HepG2 (cell line): Measurements from ENCODE around the gene TEX35. TPM values are rescaled to one million over a fixed set of nuclear protein-coding genes. Genes with fewer than 3 reads are reported as not detected.
A peak's percentile ranks its signal among the peaks of the same experiment; 100 is the strongest.

Source experiments
- ATAC-seq: fragments of 200-7000 bp; cut with Tn5 transposase; 3 replicates; pipeline ENCODE4 v1.9.1; 2020; ENCODE audit warnings: mild to moderate bottlenecking, moderate library complexity
- BruUV-seq: library from RNA; stranded (reverse); fragments of 400-500 nt; replicated peaks from 2 replicates; lab custom pipeline; 2021; lab: Mats Ljungman, UMichigan
- CTCF ChIA-PET: fragments of 300-600 bp; formaldehyde crosslinking; extraction: SDS; loops from one replicate; lab custom pipeline; 2021; ENCODE audit warnings: low total read pairs, inconsistent platforms, low intra/inter-chr PET ratio; lab: Yijun Ruan, JAX
- POLR2A ChIA-PET: fragments of 350-600 bp; sonication (Branson Sonifier 250); formaldehyde crosslinking; loops from one replicate; lab custom pipeline; 2020; ENCODE audit warnings: antibody characterized with exemption, inconsistent platforms; lab: Yijun Ruan, JAX
- DNase-seq: peaks from one replicate; pipeline ENCODE4 v3.0.0-alpha.2; 2015; ENCODE audit warnings: low spot score
- FAIRE-seq: peaks from 3 replicates; lab custom pipeline; 2011; peaks lifted over from hg19 to GRCh38; lab: Jason Lieb, UNC
- H2AFZ ChIP-seq: one replicate; pipeline ENCODE4 v1.6.1; 2011; ENCODE audit warnings: low read length, inconsistent platforms
- H3K27ac ChIP-seq: fragments of 300-600 bp; 3 replicates; pipeline ENCODE4 v1.8.0; 2011; ENCODE audit warnings: mixed run types, mild to moderate bottlenecking, mixed read lengths, low read length, inconsistent platforms; ENCODE audit not compliant: insufficient read depth; ENCODE audit errors: extremely low read length
- H3K27me3 ChIP-seq, 2 experiments: fragments of 200-600 bp in 1 of 2; 2 replicates in 1 of 2; 3 replicates in 1 of 2; pipeline versions ENCODE4 v1.6.0 to v1.8.0; 2011; ENCODE audit warnings: low read length in 2 of 2, mild to moderate bottlenecking in 2 of 2, moderate library complexity in 2 of 2, inconsistent platforms in 1 of 2; ENCODE audit not compliant: insufficient read depth in 2 of 2, control insufficient read depth in 1 of 2
- H3K36me3 ChIP-seq, 2 experiments: fragments of 200-600 bp in 1 of 2; replicated peaks in 1 of 2; 2 replicates in 1 of 2; 3 replicates in 1 of 2; pipeline versions ENCODE4 v1.5.1 to v1.8.0; 2011; ENCODE audit warnings: low read length in 2 of 2, inconsistent platforms in 1 of 2; ENCODE audit not compliant: insufficient read depth in 2 of 2, control insufficient read depth in 1 of 2
- H3K4me1 ChIP-seq: 2 replicates; pipeline ENCODE4 v1.5.1; 2012; ENCODE audit warnings: low read length, inconsistent platforms; ENCODE audit not compliant: insufficient read depth
- H3K4me2 ChIP-seq: 2 replicates; pipeline ENCODE4 v1.6.0; 2011; ENCODE audit warnings: low read depth, low read length, inconsistent platforms
- H3K4me3 ChIP-seq, 3 experiments: fragments of 200-600 bp in 1 of 3; sonication (generic), shearing (Covaris generic) in 1 of 3; replicated peaks in 1 of 3; 2 replicates each; pipeline ENCODE4 v1.5.1; 2011 to 2016; ENCODE audit warnings: low read length in 3 of 3, inconsistent platforms in 2 of 3, low read depth in 2 of 3, mild to moderate bottlenecking in 2 of 3, control low read depth in 1 of 3, mixed read lengths in 1 of 3; ENCODE audit not compliant: insufficient read depth in 1 of 3
- H3K79me2 ChIP-seq: one replicate; pipeline ENCODE4 v1.6.1; 2011; ENCODE audit warnings: low read length, inconsistent platforms; ENCODE audit not compliant: insufficient read depth
- H3K9ac ChIP-seq: 2 replicates; pipeline ENCODE4 v1.6.0; 2011; ENCODE audit warnings: mild to moderate bottlenecking, low read depth, low read length, inconsistent platforms; ENCODE audit not compliant: insufficient read depth
- H3K9me3 ChIP-seq: 2 replicates; pipeline ENCODE4 v1.5.1; 2012; ENCODE audit warnings: mild to moderate bottlenecking, low read length
- H4K20me1 ChIP-seq: 2 replicates; pipeline ENCODE4 v1.6.0; 2011; ENCODE audit warnings: inconsistent platforms, mild to moderate bottlenecking, low read length, moderate library complexity; ENCODE audit not compliant: insufficient read depth
- CAMTA2 ChIP-seq: sonication (generic); formaldehyde crosslinking; IDR thresholded peaks from 2 replicates; pipeline ENCODE4 v1.4.0; 2020; ENCODE audit warnings: mild to moderate bottlenecking, missing genetic modification reagents, borderline replicate concordance
- CREM ChIP-seq, 2 experiments: sonication (generic) in 1 of 2; formaldehyde crosslinking in 1 of 2; IDR thresholded peaks; 2 replicates each; pipeline versions ENCODE4 v1.4.0 to v1.6.1; 2016 to 2020; ENCODE audit warnings: antibody characterized with exemption in 1 of 2, mild to moderate bottlenecking in 1 of 2, missing genetic modification reagents in 1 of 2
- DR1 ChIP-seq: sonication (generic); formaldehyde crosslinking; IDR thresholded peaks from 2 replicates; pipeline ENCODE4 v1.8.0; 2021; ENCODE audit warnings: mild to moderate bottlenecking, missing genetic modification reagents, inconsistent platforms
- FOSL1 ChIP-seq: sonication (generic); formaldehyde crosslinking; IDR thresholded peaks from 2 replicates; pipeline ENCODE4 v1.9.0; 2021; ENCODE audit warnings: missing genetic modification reagents, borderline replicate concordance
- ISL2 ChIP-seq: sonication (generic); formaldehyde crosslinking; IDR thresholded peaks from 2 replicates; pipeline ENCODE4 v1.5.0; 2020; ENCODE audit warnings: missing genetic modification reagents
- JUN ChIP-seq: sonication (generic); formaldehyde crosslinking; IDR thresholded peaks from 2 replicates; pipeline ENCODE4 v1.4.0; 2020; ENCODE audit warnings: mild to moderate bottlenecking, missing genetic modification reagents
- MATR3 ChIP-seq: sonication (generic); formaldehyde crosslinking; IDR thresholded peaks from 2 replicates; pipeline ENCODE4 v1.4.0; 2020; ENCODE audit warnings: missing genetic modification reagents
- ZNF264 ChIP-seq: sonication (generic); formaldehyde crosslinking; IDR thresholded peaks from 2 replicates; pipeline ENCODE4 v1.4.0; 2020; ENCODE audit warnings: missing genetic modification reagents
- WGBS: methylation state at CpG from one replicate; pipeline ENCODE4 v1.1.6; 2017; ENCODE audit warnings: low lambda C conversion rate; 5-methylcytosine and 5-hydroxymethylcytosine counted together
- in situ Hi-C: cut with HindIII; loops from 2 replicates; pipeline ENCODE4 v1.10.0; 2017; ENCODE audit warnings: low pct_unique_long_range_greater_than_20kb; ENCODE audit not compliant: extremely low pct_ligation_motif_present
- intact Hi-C: fragments of 100-400 bp; cut with micrococcal nuclease; formaldehyde crosslinking; loops from one replicate; pipeline ENCODE4 v1.10.0; 2022; ENCODE audit not compliant: unreplicated experiment
- polyA plus RNA-seq, 8 experiments: library from polyadenylated mRNA; depleted of rRNA in 3 of 8; stranded (reverse) in 7 of 8; unstranded in 1 of 8; fragments of >200 nt; fragmentation: Illumina TruSeq in 4 of 8; extraction: Trizol in 4 of 8; gene quantifications; 2 replicates each; pipeline versions ENCODE4 v1.2.1 to v1.2.3, GENCODE V29; 2011 to 2016; ENCODE audit warnings: low read depth in 4 of 8, missing spikeins in 1 of 8, mixed read lengths in 1 of 8; ENCODE audit not compliant: insufficient read depth in 1 of 8
- total RNA-seq, 5 experiments: library from RNA; depleted of rRNA; stranded (reverse); fragments of >200 nt; fragmentation: Illumina TruSeq; extraction: Trizol; gene quantifications; 2 replicates each; pipeline ENCODE4 v1.2.3, GENCODE V29; 2016; ENCODE audit warnings: low read depth in 1 of 5
- TF ChIP-seq, protein P1 (sequence below): sonication (generic); formaldehyde crosslinking; IDR thresholded peaks from 2 replicates; pipeline ENCODE4 v1.4.0; 2020; ENCODE audit warnings: missing genetic modification reagents, borderline replicate concordance
- TF ChIP-seq, protein P2 (sequence below): sonication (generic); formaldehyde crosslinking; IDR thresholded peaks from 2 replicates; pipeline ENCODE4 v1.5.0; 2020; ENCODE audit warnings: mild to moderate bottlenecking, missing genetic modification reagents
- TF ChIP-seq, protein P3 (sequence below): sonication (generic); formaldehyde crosslinking; IDR thresholded peaks from 2 replicates; pipeline ENCODE4 v1.9.0; 2021; ENCODE audit warnings: mild to moderate bottlenecking, missing genetic modification reagents

Gene TEX35
- total and polyA plus RNA-seq, 2 of the 13 experiments (the other 11 are each of a cell fraction or from before 2014, with no cell fraction given) = not detected

DNA sequence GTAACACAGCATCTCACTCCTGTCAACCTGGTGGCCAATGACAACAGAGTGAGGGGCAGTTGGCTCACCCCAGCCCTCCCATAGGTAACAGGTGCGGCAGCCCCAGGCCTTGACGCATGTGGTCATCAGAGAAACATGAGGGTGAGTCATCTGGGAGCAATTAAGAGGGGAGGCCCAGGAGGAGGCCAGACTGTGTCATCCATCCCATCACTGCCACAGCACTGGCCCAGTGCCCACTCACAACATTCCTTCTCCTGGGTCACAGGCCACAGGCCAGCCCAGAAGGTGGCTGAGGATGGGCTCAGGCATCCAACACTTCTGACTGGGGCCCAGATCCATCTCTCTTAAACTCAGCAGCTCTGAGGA, 17.1 kb downstream of the TEX35 start (continued):
- TF ChIP-seq FOSL1 (CRISPR knock-in tag) (0 out of 2 replicates have a peak, but pooled peaks have one; percentile 15), JUN (CRISPR knock-in tag) (0 out of 2 replicates have a peak, but pooled peaks have one; percentile 65), CAMTA2 (CRISPR knock-in tag) (no peak), ZNF264 (CRISPR knock-in tag) (no peak), CREM (IDR thresholded peaks at IDR 0.05) (no peak), CREM (CRISPR knock-in tag; IDR thresholded peaks at IDR 0.05) (no peak)
- TF ChIP-seq, protein P1, sequence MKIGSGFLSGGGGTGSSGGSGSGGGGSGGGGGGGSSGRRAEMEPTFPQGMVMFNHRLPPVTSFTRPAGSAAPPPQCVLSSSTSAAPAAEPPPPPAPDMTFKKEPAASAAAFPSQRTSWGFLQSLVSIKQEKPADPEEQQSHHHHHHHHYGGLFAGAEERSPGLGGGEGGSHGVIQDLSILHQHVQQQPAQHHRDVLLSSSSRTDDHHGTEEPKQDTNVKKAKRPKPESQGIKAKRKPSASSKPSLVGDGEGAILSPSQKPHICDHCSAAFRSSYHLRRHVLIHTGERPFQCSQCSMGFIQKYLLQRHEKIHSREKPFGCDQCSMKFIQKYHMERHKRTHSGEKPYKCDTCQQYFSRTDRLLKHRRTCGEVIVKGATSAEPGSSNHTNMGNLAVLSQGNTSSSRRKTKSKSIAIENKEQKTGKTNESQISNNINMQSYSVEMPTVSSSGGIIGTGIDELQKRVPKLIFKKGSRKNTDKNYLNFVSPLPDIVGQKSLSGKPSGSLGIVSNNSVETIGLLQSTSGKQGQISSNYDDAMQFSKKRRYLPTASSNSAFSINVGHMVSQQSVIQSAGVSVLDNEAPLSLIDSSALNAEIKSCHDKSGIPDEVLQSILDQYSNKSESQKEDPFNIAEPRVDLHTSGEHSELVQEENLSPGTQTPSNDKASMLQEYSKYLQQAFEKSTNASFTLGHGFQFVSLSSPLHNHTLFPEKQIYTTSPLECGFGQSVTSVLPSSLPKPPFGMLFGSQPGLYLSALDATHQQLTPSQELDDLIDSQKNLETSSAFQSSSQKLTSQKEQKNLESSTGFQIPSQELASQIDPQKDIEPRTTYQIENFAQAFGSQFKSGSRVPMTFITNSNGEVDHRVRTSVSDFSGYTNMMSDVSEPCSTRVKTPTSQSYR = no peak
- TF ChIP-seq, protein P2, sequence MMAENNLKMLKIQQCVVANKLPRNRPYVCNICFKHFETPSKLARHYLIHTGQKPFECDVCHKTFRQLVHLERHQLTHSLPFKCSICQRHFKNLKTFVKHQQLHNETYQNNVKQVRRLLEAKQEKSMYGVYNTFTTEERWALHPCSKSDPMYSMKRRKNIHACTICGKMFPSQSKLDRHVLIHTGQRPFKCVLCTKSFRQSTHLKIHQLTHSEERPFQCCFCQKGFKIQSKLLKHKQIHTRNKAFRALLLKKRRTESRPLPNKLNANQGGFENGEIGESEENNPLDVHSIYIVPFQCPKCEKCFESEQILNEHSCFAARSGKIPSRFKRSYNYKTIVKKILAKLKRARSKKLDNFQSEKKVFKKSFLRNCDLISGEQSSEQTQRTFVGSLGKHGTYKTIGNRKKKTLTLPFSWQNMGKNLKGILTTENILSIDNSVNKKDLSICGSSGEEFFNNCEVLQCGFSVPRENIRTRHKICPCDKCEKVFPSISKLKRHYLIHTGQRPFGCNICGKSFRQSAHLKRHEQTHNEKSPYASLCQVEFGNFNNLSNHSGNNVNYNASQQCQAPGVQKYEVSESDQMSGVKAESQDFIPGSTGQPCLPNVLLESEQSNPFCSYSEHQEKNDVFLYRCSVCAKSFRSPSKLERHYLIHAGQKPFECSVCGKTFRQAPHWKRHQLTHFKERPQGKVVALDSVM = peak; percentile 83

DNA sequence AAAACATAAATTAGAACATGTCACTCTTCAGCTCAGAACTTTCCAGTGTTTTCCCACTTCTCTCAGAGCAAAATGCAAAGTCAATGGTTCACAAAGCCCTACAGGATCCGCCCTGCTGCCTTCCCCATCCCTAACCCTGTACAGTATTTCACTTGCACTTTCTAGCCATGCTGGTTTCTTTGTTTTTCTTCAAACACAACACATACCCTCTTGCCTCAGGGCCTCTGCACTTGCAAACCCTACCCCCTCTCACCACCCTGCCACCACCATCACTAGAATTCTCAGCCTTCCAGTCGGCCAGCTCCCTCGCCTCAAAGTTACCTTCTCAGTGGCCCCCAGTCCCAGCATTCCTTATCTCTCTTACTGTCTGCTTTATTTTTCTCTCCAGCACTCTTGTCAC, 17.6 kb downstream of the TEX35 start:
- Histone ChIP-seq H3K79me2 (no peaks in the 10 kb centered on the region), H3K4me1 (peaks cover 45% of the 10 kb centered on the region), H3K4me3 (peak overlapping the region in 1 of 3 experiments; percentile 7; a peak in 1 of 6 replicates), H3K27me3 (peaks cover 0 to 10% of the 10 kb centered on the region in 2 experiments; a peak in 2 of 5 replicates), H3K27ac (no peak overlapping the region), H3K9me3 (no peaks in the 10 kb centered on the region), H4K20me1 (no peaks in the 10 kb centered on the region), H2AFZ (no peak overlapping the region), H3K36me3 (no peaks in the 10 kb centered on the region), H3K4me2 (peak overlapping the region; percentile 59), H3K9ac (no peak overlapping the region)
- ChIA-PET CTCF (no interaction called here), POLR2A (interaction anchor here (0.7 kb wide), 1 partner anchor 195 kb away, joined by 3 read pairs; the partner anchor contains the start of gene RALGPS2)
- FAIRE-seq = no peak
- in situ Hi-C loops = loop anchor here (5.0 kb wide), 3 partner anchors 218 to 472 kb away; no protein-coding TSS in a partner anchor
- intact Hi-C loops = loop anchor here (10.0 kb wide), 1 partner anchor 254 kb away; no protein-coding TSS in a partner anchor
- 7% methylated on average over 3 of the region's 3 CpGs for WGBS
- BruUV-seq = no TSS peak
- no peak for DNase-seq
- no peak for ATAC-seq
- no peak for TF ChIP-seq MATR3 (CRISPR knock-in tag)
- TF ChIP-seq DR1 (CRISPR knock-in tag) = no peak
- TF ChIP-seq, protein P3, sequence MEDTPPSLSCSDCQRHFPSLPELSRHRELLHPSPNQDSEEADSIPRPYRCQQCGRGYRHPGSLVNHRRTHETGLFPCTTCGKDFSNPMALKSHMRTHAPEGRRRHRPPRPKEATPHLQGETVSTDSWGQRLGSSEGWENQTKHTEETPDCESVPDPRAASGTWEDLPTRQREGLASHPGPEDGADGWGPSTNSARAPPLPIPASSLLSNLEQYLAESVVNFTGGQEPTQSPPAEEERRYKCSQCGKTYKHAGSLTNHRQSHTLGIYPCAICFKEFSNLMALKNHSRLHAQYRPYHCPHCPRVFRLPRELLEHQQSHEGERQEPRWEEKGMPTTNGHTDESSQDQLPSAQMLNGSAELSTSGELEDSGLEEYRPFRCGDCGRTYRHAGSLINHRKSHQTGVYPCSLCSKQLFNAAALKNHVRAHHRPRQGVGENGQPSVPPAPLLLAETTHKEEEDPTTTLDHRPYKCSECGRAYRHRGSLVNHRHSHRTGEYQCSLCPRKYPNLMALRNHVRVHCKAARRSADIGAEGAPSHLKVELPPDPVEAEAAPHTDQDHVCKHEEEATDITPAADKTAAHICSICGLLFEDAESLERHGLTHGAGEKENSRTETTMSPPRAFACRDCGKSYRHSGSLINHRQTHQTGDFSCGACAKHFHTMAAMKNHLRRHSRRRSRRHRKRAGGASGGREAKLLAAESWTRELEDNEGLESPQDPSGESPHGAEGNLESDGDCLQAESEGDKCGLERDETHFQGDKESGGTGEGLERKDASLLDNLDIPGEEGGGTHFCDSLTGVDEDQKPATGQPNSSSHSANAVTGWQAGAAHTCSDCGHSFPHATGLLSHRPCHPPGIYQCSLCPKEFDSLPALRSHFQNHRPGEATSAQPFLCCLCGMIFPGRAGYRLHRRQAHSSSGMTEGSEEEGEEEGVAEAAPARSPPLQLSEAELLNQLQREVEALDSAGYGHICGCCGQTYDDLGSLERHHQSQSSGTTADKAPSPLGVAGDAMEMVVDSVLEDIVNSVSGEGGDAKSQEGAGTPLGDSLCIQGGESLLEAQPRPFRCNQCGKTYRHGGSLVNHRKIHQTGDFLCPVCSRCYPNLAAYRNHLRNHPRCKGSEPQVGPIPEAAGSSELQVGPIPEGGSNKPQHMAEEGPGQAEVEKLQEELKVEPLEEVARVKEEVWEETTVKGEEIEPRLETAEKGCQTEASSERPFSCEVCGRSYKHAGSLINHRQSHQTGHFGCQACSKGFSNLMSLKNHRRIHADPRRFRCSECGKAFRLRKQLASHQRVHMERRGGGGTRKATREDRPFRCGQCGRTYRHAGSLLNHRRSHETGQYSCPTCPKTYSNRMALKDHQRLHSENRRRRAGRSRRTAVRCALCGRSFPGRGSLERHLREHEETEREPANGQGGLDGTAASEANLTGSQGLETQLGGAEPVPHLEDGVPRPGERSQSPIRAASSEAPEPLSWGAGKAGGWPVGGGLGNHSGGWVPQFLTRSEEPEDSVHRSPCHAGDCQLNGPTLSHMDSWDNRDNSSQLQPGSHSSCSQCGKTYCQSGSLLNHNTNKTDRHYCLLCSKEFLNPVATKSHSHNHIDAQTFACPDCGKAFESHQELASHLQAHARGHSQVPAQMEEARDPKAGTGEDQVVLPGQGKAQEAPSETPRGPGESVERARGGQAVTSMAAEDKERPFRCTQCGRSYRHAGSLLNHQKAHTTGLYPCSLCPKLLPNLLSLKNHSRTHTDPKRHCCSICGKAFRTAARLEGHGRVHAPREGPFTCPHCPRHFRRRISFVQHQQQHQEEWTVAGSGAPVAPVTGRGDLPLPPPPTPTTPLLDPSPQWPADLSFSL (CRISPR knock-in tag) = no peak
- TF ChIP-seq ISL2 (CRISPR knock-in tag) = no peak
